Measurements from ENCODE around the gene WDR76.
"Not testable (repeated sequence)": the region's sequence is repeated elsewhere in the genome, so short reads cannot be mapped to it uniquely, and the experiment has no call there.

WDR76 gene

GRCh38 chr15:43831519-43832052 lies 4.8 kb downstream of the WDR76 start:
- not testable (repeated sequence) for DNase-seq, H3K9me3 Mint-ChIP-seq, H3K27ac Mint-ChIP-seq, H3K4me3 Mint-ChIP-seq, ATAC-seq, H3K27me3 Mint-ChIP-seq
- peaks cover 53% of the 10 kb centered on the region for H3K36me3 Mint-ChIP-seq (ENCODE audit: low read depth)
- peaks cover 40% of the 10 kb centered on the region for H3K4me1 Mint-ChIP-seq

DNA sequence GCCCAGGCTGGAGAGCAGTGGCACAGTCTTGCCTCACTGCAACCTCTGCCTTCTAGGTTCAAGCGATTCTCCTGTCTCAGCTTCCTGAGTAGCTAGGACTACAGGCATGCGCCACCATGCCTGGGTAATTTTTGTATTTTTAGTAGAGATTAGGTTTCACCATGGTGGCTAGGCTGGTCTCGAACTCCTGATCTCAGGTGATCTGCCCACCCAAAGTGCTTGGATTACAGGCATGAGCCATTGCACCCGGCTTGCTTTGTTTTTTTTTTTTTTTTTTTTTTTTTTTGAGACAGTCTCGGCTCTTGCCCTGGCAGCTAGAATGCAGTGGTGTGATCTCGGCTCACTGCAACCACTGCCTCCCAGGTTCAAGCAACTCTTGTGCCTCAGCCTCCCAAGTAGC lies 5.7 kb downstream of the WDR76 start:
- H3K27ac Mint-ChIP-seq, H3K27me3 Mint-ChIP-seq, ATAC-seq, H3K9me3 Mint-ChIP-seq, DNase-seq, H3K4me3 Mint-ChIP-seq: not testable (repeated sequence)
- H3K36me3 Mint-ChIP-seq (ENCODE audit: low read depth): peaks cover 55% of the 10 kb centered on the region
- peaks cover 34% of the 10 kb centered on the region for H3K4me1 Mint-ChIP-seq

DNA sequence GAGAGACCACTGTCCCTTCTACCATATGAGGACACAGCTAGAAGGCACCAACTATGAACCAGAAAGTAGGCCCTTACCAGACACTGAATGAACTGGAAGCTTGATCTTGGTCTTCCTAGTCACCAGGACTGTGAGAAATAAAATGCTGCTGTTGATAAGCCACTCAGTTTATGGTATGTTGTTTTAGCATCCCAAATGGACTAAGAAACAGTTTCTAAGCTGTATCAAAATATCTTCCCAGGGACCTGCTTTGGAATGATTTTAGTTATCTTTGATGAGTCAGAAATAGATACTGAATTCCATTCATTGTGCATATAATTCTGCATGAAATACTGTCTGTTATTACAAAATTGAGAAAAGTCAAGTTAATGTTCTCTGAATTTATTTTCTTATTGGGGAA lies 18.6 kb downstream of the WDR76 start:
- DNase-seq (no peak), ATAC-seq (no peak)
- Mint-ChIP-seq H3K4me3 (no peak overlapping the region), H3K36me3 (ENCODE audit: low read depth) (peaks cover 44% of the 10 kb centered on the region), H3K27ac (no peak overlapping the region), H3K4me1 (no peaks in the 10 kb centered on the region), H3K27me3 (no peaks in the 10 kb centered on the region), H3K9me3 (no peaks in the 10 kb centered on the region)

GRCh38 chr15:43851251-43851650 lies 24.4 kb downstream of the WDR76 start:
- peaks cover 48% of the 10 kb centered on the region for H3K36me3 Mint-ChIP-seq (ENCODE audit: low read depth)
- H3K27ac Mint-ChIP-seq: no peak overlapping the region
- ATAC-seq (no peak), DNase-seq (no peak)
- no peaks in the 10 kb centered on the region for H3K27me3 Mint-ChIP-seq
- H3K4me3 Mint-ChIP-seq: no peak overlapping the region
- H3K9me3 Mint-ChIP-seq: no peaks in the 10 kb centered on the region
- peaks cover 6% of the 10 kb centered on the region for H3K4me1 Mint-ChIP-seq

DNA sequence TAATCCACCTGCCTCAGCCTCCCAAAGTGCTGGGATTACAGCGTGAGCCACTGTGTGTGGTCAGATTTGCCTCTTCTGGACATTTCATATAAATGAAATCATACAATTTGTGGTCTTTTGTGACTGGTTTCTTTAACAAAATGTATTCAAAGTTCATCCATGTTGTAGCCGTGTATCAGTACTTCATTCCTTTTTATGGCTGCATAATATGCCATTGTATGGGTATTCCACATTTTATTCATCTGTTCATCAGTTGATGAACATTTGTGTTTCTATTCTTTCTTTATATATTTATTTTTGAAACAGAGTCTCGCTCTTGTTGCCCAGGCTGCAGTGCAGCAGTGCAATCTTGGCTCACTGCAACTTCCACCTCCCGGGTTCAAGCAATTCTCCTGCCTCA lies 25.8 kb downstream of the WDR76 start:
- DNase-seq: no peak
- Mint-ChIP-seq H3K36me3 (ENCODE audit: low read depth) (peaks cover 52% of the 10 kb centered on the region), H3K4me3 (no peak overlapping the region), H3K27me3 (no peaks in the 10 kb centered on the region), H3K9me3 (no peaks in the 10 kb centered on the region), H3K27ac (no peak overlapping the region), H3K4me1 (peaks cover 6% of the 10 kb centered on the region)
- no peak for ATAC-seq

DNA sequence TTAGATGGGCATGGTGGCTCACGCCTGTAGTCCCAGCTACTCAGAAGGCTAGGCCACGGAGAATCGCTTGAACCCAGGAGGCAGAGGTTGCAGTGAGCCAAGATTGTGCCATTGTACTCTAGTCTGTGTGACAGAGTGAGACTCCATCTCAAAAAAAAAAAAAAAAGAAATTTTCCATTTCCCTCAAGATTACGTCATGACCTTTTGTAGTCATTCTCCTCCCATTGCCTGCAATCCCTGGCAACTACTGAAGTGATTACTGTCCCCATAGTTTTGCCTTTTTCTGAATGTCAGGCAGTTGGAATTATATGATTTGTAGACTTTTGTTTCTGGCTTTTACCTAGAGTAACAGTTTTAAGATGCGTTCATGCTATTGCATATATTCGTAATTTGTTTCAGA lies 28.0 kb downstream of the WDR76 start:
- no peak for ATAC-seq
- H3K9me3 Mint-ChIP-seq: no peaks in the 10 kb centered on the region
- H3K4me3 Mint-ChIP-seq: no peak overlapping the region
- H3K4me1 Mint-ChIP-seq: peaks cover 6% of the 10 kb centered on the region
- no peaks in the 10 kb centered on the region for H3K27me3 Mint-ChIP-seq
- no peak for DNase-seq
- peaks cover 62% of the 10 kb centered on the region for H3K36me3 Mint-ChIP-seq (ENCODE audit: low read depth)
- H3K27ac Mint-ChIP-seq: no peak overlapping the region

DNA sequence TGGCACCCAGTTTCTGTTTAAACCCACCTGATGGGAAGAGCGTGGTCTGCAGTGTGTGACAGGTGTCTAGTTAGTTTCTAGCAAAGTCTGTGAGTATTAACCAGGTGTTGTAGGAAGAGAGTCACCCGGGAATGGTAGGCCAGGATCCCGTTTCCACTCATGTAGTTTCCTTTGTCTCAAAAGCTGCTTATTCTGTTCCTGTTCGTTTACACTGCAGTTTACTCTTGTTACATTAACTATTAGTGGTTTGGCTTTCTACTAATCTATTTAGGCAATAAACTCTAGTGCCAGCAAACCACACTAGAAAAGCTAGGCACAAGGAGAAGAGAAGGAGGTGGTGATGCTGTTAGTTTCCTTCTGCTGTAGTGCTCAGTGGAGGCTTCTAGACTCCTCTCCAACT lies 32.7 kb downstream of the WDR76 start:
- DNase-seq (no peak), ATAC-seq (no peak)
- Mint-ChIP-seq H3K9me3 (no peaks in the 10 kb centered on the region), H3K4me3 (no peak overlapping the region), H3K4me1 (peaks cover 3% of the 10 kb centered on the region), H3K36me3 (ENCODE audit: low read depth) (peaks cover 54% of the 10 kb centered on the region), H3K27me3 (no peaks in the 10 kb centered on the region), H3K27ac (no peak overlapping the region)

DNA sequence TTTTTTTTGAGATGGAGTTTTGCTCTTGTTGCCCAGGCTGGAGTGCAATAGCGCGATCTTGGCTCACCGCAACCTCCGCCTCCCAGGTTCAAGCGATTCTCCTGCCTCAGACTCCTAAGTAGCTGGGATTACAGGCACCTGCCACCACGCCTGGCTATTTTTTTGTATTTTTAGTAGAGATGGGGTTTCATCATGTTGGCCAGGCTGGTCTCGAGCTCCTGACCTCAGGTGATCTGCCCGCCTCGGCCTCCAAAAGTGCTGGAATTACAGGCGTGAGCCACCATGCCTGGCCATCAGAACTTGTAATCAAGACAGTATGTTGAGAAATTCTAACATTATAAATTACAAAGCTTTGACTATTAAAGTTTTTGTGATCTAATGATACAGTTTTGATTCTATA lies 39.8 kb downstream of the WDR76 start:
- not testable (repeated sequence) for H3K4me3 Mint-ChIP-seq, DNase-seq, H3K4me1 Mint-ChIP-seq, H3K27ac Mint-ChIP-seq, H3K27me3 Mint-ChIP-seq, ATAC-seq, H3K9me3 Mint-ChIP-seq
- peaks cover 46% of the 10 kb centered on the region for H3K36me3 Mint-ChIP-seq (ENCODE audit: low read depth)

GRCh38 chr15:43867096-43867495 lies 40.3 kb downstream of the WDR76 start:
- no peak overlapping the region for H3K27ac Mint-ChIP-seq
- no peaks in the 10 kb centered on the region for H3K4me1 Mint-ChIP-seq
- ATAC-seq (no peak), DNase-seq (no peak)
- peaks cover 49% of the 10 kb centered on the region for H3K36me3 Mint-ChIP-seq (ENCODE audit: low read depth)
- H3K9me3 Mint-ChIP-seq: no peaks in the 10 kb centered on the region
- H3K4me3 Mint-ChIP-seq: no peak overlapping the region
- no peaks in the 10 kb centered on the region for H3K27me3 Mint-ChIP-seq

- no peak for DNase-seq
- H3K4me1 Mint-ChIP-seq: no peaks in the 10 kb centered on the region
- H3K9me3 Mint-ChIP-seq: no peaks in the 10 kb centered on the region
- no peak overlapping the region for H3K27ac Mint-ChIP-seq
- H3K4me3 Mint-ChIP-seq: no peak overlapping the region
- H3K27me3 Mint-ChIP-seq: no peaks in the 10 kb centered on the region
- no peak for ATAC-seq
- H3K36me3 Mint-ChIP-seq (ENCODE audit: low read depth): peaks cover 55% of the 10 kb centered on the region
These were observed 41.6 kb downstream of the WDR76 start for GRCh38 chr15:43868406-43868805.

DNA sequence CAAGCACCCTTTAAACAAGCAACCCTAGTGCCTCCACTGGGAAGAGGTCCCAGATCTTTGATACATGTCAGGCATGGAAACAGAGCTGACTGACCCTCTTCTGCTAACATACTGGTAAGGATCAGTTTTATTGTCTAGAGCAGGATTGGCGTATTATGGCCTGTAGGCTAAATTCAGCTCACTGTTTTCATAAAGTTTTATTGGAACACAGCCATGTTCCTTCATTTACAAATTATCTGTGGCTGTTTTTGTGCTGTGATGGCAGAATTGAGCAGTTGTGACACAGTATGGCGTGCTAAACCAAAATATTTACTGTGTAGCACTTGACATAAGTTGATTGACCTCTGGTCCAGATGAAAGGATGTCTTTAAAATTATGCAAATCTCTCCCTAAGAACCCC lies 45.0 kb downstream of the WDR76 start:
- no peaks in the 10 kb centered on the region for H3K9me3 Mint-ChIP-seq
- no peak for ATAC-seq

DNA sequence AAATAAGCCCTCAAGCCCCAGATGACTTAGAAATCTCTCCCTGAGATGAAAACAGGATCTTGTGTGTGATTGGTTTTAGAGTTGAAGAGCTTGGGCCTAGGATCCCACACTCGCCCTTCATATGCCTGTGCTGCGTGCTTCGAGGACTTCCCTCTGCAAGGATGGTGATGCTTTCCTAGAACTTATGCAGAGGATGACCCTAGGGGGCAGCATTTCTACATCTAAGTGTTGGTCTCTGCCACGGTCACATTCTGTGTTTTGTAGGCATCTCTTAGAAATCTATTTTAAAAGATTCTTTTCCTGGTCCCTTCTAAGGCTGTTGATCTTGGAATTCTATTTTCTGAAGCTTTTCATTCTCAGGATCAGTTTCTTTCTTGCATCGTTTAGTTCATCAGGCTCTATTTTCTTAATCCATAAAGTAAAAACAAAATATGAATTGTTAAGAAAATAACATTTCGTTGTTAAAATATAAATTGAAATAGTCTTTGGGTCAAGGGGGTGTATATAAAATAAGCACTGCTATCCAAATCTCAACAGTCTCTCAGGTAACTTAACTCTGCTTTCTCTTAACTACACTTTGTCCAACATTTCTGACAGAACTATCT lies 45.7 kb downstream of the WDR76 start:
- DNase-seq (no peak), ATAC-seq (peak; percentile 62)
- Mint-ChIP-seq H3K36me3 (ENCODE audit: low read depth) (peaks cover 50% of the 10 kb centered on the region), H3K9me3 (no peaks in the 10 kb centered on the region), H3K27me3 (no peaks in the 10 kb centered on the region), H3K4me1 (no peaks in the 10 kb centered on the region), H3K27ac (no peak overlapping the region), H3K4me3 (no peak overlapping the region)

More for the DNA sequence above, 45.0 kb downstream of the WDR76 start:
- H3K4me1 Mint-ChIP-seq: no peaks in the 10 kb centered on the region
- no peak for DNase-seq
- H3K4me3 Mint-ChIP-seq: no peak overlapping the region
- H3K36me3 Mint-ChIP-seq (ENCODE audit: low read depth): peaks cover 56% of the 10 kb centered on the region
- H3K27ac Mint-ChIP-seq: no peak overlapping the region
- H3K27me3 Mint-ChIP-seq: no peaks in the 10 kb centered on the region

DNA sequence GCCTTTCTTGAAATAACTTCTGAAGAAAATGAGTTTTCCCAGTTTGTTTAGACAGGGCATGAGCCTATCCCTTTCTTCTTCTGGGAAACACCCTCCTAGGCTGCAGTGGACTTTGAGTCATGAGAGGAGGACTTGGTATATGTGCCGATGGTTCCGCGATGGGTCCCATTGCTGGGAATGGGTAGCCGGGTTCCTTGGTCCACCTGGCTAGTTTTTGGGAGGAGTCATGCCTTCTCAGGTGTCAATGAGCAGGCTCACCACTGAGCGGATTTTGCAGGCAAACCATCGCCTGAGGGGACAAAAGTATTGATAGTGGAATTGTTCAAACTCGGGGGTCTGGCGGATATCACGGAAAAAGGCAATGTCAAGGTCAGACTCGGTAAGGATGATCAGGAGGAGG lies 46.8 kb downstream of the WDR76 start:
- no peak overlapping the region for H3K27ac Mint-ChIP-seq

GRCh38 chr15:43876872-43877271 lies 50.1 kb downstream of the WDR76 start:
- ATAC-seq (no peak), DNase-seq (no peak)
- Mint-ChIP-seq H3K4me1 (no peaks in the 10 kb centered on the region), H3K36me3 (ENCODE audit: low read depth) (peaks cover 45% of the 10 kb centered on the region), H3K27ac (no peak overlapping the region), H3K27me3 (no peaks in the 10 kb centered on the region), H3K4me3 (no peak overlapping the region), H3K9me3 (no peaks in the 10 kb centered on the region)

More for the DNA sequence above, 46.8 kb downstream of the WDR76 start:
- ATAC-seq: no peak
- H3K27me3 Mint-ChIP-seq: no peaks in the 10 kb centered on the region
- H3K9me3 Mint-ChIP-seq: no peaks in the 10 kb centered on the region
- no peaks in the 10 kb centered on the region for H3K4me1 Mint-ChIP-seq
- H3K4me3 Mint-ChIP-seq: no peak overlapping the region
- H3K36me3 Mint-ChIP-seq (ENCODE audit: low read depth): peaks cover 45% of the 10 kb centered on the region
- no peak for DNase-seq

GRCh38 chr15:43877371-43877770 lies 50.6 kb downstream of the WDR76 start:
- no peak overlapping the region for H3K27ac Mint-ChIP-seq
- no peak overlapping the region for H3K4me3 Mint-ChIP-seq
- H3K9me3 Mint-ChIP-seq: no peaks in the 10 kb centered on the region
- ATAC-seq (no peak), DNase-seq (no peak)
- peaks cover 42% of the 10 kb centered on the region for H3K36me3 Mint-ChIP-seq (ENCODE audit: low read depth)
- no peaks in the 10 kb centered on the region for H3K27me3 Mint-ChIP-seq
- no peaks in the 10 kb centered on the region for H3K4me1 Mint-ChIP-seq

- ATAC-seq: no peak
- Mint-ChIP-seq H3K4me3 (no peak overlapping the region), H3K36me3 (ENCODE audit: low read depth) (peaks cover 37% of the 10 kb centered on the region), H3K9me3 (no peaks in the 10 kb centered on the region), H3K4me1 (no peaks in the 10 kb centered on the region), H3K27me3 (no peaks in the 10 kb centered on the region), H3K27ac (no peak overlapping the region)
- no peak for DNase-seq
These were observed 51.6 kb downstream of the WDR76 start for GRCh38 chr15:43878446-43878845.
